HT1080 (cell line): ENCODE results near the gene ZNF804A. TPM values are rescaled to one million over a fixed set of nuclear protein-coding genes. Genes with fewer than 3 reads are reported as not detected.
"Not testable (repeated sequence)": the region's sequence is repeated elsewhere in the genome, so short reads cannot be mapped to it uniquely, and the experiment has no call there.

Experiments
- DNase-seq: peaks from one replicate; pipeline ENCODE4 v3.0.0-alpha.2; 2015; ENCODE audit warnings: low read depth
- total RNA-seq: library from RNA; depleted of rRNA; stranded (reverse); fragments of >200 nt; shearing (Covaris generic); gene quantifications from 2 replicates; pipeline ENCODE4 v1.2.3, GENCODE V29; 2014

Gene ZNF804A
- total RNA-seq, 1 experiment from 2014 or later: 0.55 TPM

GRCh38 chr2:184815824-184816223, 217.5 kb downstream of the ZNF804A start:
- DNase-seq: no peak

- no peak for DNase-seq
Observed at GRCh38 chr2:184824597-184824996, 226.3 kb downstream of the ZNF804A start.

GRCh38 chr2:184830531-184830930, 232.2 kb downstream of the ZNF804A start:
- DNase-seq: no peak

- no peak for DNase-seq
Observed at GRCh38 chr2:184834699-184835397, 236.5 kb downstream of the ZNF804A start.

- DNase-seq: no peak
Observed at GRCh38 chr2:184835398-184835715, 237.0 kb downstream of the ZNF804A start.

GRCh38 chr2:184847331-184847730, 249.0 kb downstream of the ZNF804A start:
- no peak for DNase-seq

GRCh38 chr2:184849516-184849915, 251.2 kb downstream of the ZNF804A start:
- DNase-seq: peak; percentile 3

- DNase-seq: no peak
Observed at GRCh38 chr2:184851576-184851975, 253.2 kb downstream of the ZNF804A start.

- no peak for DNase-seq
Observed at GRCh38 chr2:184859187-184859586, 260.9 kb downstream of the ZNF804A start.

GRCh38 chr2:184860744-184861143, 262.4 kb downstream of the ZNF804A start:
- no peak for DNase-seq

- DNase-seq: peak; percentile 4
Observed at GRCh38 chr2:184875212-184875611, 276.9 kb downstream of the ZNF804A start.

GRCh38 chr2:184875911-184876310, 277.6 kb downstream of the ZNF804A start:
- DNase-seq: no peak

GRCh38 chr2:184877909-184878308, 279.6 kb downstream of the ZNF804A start:
- DNase-seq: no peak

GRCh38 chr2:184879671-184880070, 281.3 kb downstream of the ZNF804A start:
- peak; percentile 10 for DNase-seq

GRCh38 chr2:184886585-184886984, 288.3 kb downstream of the ZNF804A start:
- DNase-seq: not testable (repeated sequence)

- peak; percentile 1 for DNase-seq
Observed at GRCh38 chr2:184890311-184890710, 292.0 kb downstream of the ZNF804A start.

- DNase-seq: no peak
Observed at GRCh38 chr2:184904991-184905390, 306.7 kb downstream of the ZNF804A start.

- DNase-seq: no peak
Observed at GRCh38 chr2:184906160-184906559, 307.8 kb downstream of the ZNF804A start.

- no peak for DNase-seq
Observed at GRCh38 chr2:184906709-184907108, 308.4 kb downstream of the ZNF804A start.

- no peak for DNase-seq
Observed at GRCh38 chr2:184908966-184909365, 310.6 kb downstream of the ZNF804A start.

GRCh38 chr2:184920451-184920965, 322.2 kb downstream of the ZNF804A start:
- peak; percentile 10 for DNase-seq

GRCh38 chr2:184921676-184922075, 323.3 kb downstream of the ZNF804A start:
- DNase-seq: no peak

GRCh38 chr2:184923751-184924150, 325.4 kb downstream of the ZNF804A start:
- peak; percentile 2 for DNase-seq
